Measurements from ENCODE around the gene RNF208.
A peak's percentile ranks its signal among the peaks of the same experiment; 100 is the strongest.
"Not testable (repeated sequence)": the region's sequence is repeated elsewhere in the genome, so short reads cannot be mapped to it uniquely, and the experiment has no call there.

RNF208 gene

GRCh38 chr9:137253717-137254623 is 31.9 kb upstream of the RNF208 start:
- no peak for DNase-seq (ENCODE audit: low spot score)

- DNase-seq (ENCODE audit: low spot score) = no peak
Measured at GRCh38 chr9:137252555-137253506, 30.8 kb upstream of the RNF208 start.

- DNase-seq (ENCODE audit: low spot score) = no peak
Measured at GRCh38 chr9:137251490-137252268, 29.6 kb upstream of the RNF208 start.

- DNase-seq (ENCODE audit: low spot score) = no peak
Measured at GRCh38 chr9:137251194-137251461, 29.1 kb upstream of the RNF208 start, which contains the start of gene STPG3. STPG3 (plus strand) TSS chr9:137251286; CDS start chr9:137251287, 1 bp downstream.

GRCh38 chr9:137250329-137251193 is 28.5 kb upstream of the RNF208 start:
- DNase-seq (ENCODE audit: low spot score) = no peak

GRCh38 chr9:137247916-137248175 is 25.8 kb upstream of the RNF208 start:
- DNase-seq (ENCODE audit: low spot score) = no peak

GRCh38 chr9:137247135-137247915 is 25.3 kb upstream of the RNF208 start:
- DNase-seq (ENCODE audit: low spot score) = no peak

- DNase-seq (ENCODE audit: low spot score) = no peak
Measured at GRCh38 chr9:137245450-137246421, 23.7 kb upstream of the RNF208 start.

GRCh38 chr9:137244486-137245449 is 22.7 kb upstream of the RNF208 start:
- no peak for DNase-seq (ENCODE audit: low spot score)

- no peak for DNase-seq (ENCODE audit: low spot score)
Measured at GRCh38 chr9:137243626-137244485, 21.8 kb upstream of the RNF208 start.

- not testable (repeated sequence) for DNase-seq (ENCODE audit: low spot score)
Measured at GRCh38 chr9:137243266-137243625, 21.2 kb upstream of the RNF208 start.

- no peak for DNase-seq (ENCODE audit: low spot score)
Measured at GRCh38 chr9:137242269-137243203, 20.5 kb upstream of the RNF208 start.

GRCh38 chr9:137241490-137242268 is 19.6 kb upstream of the RNF208 start:
- no peak for DNase-seq (ENCODE audit: low spot score)

GRCh38 chr9:137240841-137241489 is 18.9 kb upstream of the RNF208 start, which contains the start of gene TUBB4B:
TUBB4B (plus strand) TSS chr9:137241287; CDS start chr9:137241361, 74 bp downstream.
- peak; percentile 100 for DNase-seq (ENCODE audit: low spot score)

Measured in left forelimb (tissue), 1 donor.